Natural killer cell (primary cell): ENCODE results near the gene AP4S1. TPM values are rescaled to one million over a fixed set of nuclear protein-coding genes. Genes with fewer than 3 reads are reported as not detected.

Experiments
- ATAC-seq, 3 donors: fragments of 150-1000 bp in 2 of 3; fragments of 200-7000 bp in 1 of 3; cut with Tn5 transposase; 1 replicate in 1 of 3; 2 replicates in 2 of 3; pipeline ENCODE4 v1.10.0; 2021; ENCODE audit warnings: mild to moderate bottlenecking in 2 of 3, moderate library complexity in 2 of 3
- DNase-seq, 2 donors: peaks; one replicate each; pipeline versions ENCODE4 v3.0.0 to v3.0.0-alpha.2; 2013 to 2021; ENCODE audit warnings: mixed read lengths in 1 of 2
- H3K27ac ChIP-seq: one replicate; pipeline ENCODE4 v1.5.1; 2013; ENCODE audit warnings: mild to moderate bottlenecking, low read length
- H3K27me3 ChIP-seq: one replicate; pipeline ENCODE4 v1.6.1; 2013; ENCODE audit warnings: low read length; ENCODE audit not compliant: control insufficient read depth, insufficient read depth
- H3K36me3 ChIP-seq: one replicate; pipeline ENCODE4 v1.6.1; 2013; ENCODE audit warnings: low read length; ENCODE audit not compliant: control insufficient read depth, insufficient read depth
- H3K4me1 ChIP-seq: one replicate; pipeline ENCODE4 v1.6.1; 2013; ENCODE audit warnings: low read length; ENCODE audit not compliant: control insufficient read depth, insufficient read depth
- H3K4me3 ChIP-seq: one replicate; pipeline ENCODE4 v1.5.1; 2013; ENCODE audit warnings: low read length
- H3K9me3 ChIP-seq: one replicate; pipeline ENCODE4 v1.6.1; 2013; ENCODE audit warnings: low read length; ENCODE audit not compliant: control insufficient read depth, insufficient read depth
- H3K27ac Mint-ChIP-seq, 2 donors: one replicate each; pipeline ENCODE4 v1.8.0; 2022; ENCODE audit warnings: mild to moderate bottlenecking in 2 of 2, mixed read lengths in 2 of 2, moderate library complexity in 1 of 2
- H3K27me3 Mint-ChIP-seq, 2 donors: one replicate each; pipeline ENCODE4 v1.8.0; 2022; ENCODE audit warnings: low read depth in 2 of 2, mixed read lengths in 2 of 2
- H3K36me3 Mint-ChIP-seq: one replicate; pipeline ENCODE4 v1.8.0; 2022; ENCODE audit warnings: mixed read lengths
- H3K4me1 Mint-ChIP-seq, 2 donors: one replicate each; pipeline ENCODE4 v1.8.0; 2022; ENCODE audit warnings: mixed read lengths in 2 of 2
- H3K4me3 Mint-ChIP-seq: one replicate; pipeline ENCODE4 v1.8.0; 2022; ENCODE audit warnings: mild to moderate bottlenecking, moderate library complexity, mixed read lengths
- H3K9me3 Mint-ChIP-seq, 2 donors: one replicate each; pipeline ENCODE4 v1.8.0; 2022; ENCODE audit warnings: mixed read lengths in 2 of 2
- WGBS: methylation state at CpG from one replicate; pipeline ENCODE4 v1.1.7; 2013; ENCODE audit warnings: missing lambda C conversion rate; ENCODE audit not compliant: insufficient coverage; 5-methylcytosine and 5-hydroxymethylcytosine counted together
- intact Hi-C: fragments of 100-400 bp; cut with micrococcal nuclease; formaldehyde crosslinking; loops from one replicate; pipeline ENCODE4 v1.14.2; 2022
- total RNA-seq, 4 donors: library from RNA; stranded (reverse); fragments of 120-200 nt in 1 of 4; gene quantifications; one replicate each; pipeline versions ENCODE4 v1.2.3 to v1.2.4, GENCODE V29; 2013 to 2022
- TF ChIP-seq, protein P1 (sequence below): fragments of 200-600 bp; IDR thresholded peaks from one replicate; pipeline ENCODE4 v1.8.0; 2022; ENCODE audit warnings: antibody characterized with exemption

Gene AP4S1
- total RNA-seq, 3 donors from 2014 or later (not counting 1 experiment from before 2014, with no cell fraction given), result 10.6 to 12.7 (median 12.4) TPM

DNA sequence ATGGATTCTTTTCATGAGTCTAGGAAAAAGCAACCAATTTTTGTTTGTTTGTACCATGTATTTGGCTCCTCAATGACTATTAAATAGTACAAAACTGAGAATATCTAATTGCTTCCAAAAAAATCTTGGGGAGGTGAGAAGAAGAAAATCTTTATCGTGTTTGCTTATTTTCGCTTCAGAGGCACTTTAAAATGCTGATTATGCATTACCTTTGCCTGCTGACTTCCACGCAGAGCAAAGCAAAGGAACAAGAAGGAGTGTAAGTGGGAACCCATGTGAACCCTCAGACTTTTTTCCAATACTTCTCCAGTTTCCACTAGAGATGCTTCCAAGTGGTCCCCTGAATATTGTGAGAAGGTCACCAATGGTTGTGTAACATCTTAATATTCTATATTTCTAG lies 43.9 kb downstream of the AP4S1 start:
- TF ChIP-seq, protein P1, sequence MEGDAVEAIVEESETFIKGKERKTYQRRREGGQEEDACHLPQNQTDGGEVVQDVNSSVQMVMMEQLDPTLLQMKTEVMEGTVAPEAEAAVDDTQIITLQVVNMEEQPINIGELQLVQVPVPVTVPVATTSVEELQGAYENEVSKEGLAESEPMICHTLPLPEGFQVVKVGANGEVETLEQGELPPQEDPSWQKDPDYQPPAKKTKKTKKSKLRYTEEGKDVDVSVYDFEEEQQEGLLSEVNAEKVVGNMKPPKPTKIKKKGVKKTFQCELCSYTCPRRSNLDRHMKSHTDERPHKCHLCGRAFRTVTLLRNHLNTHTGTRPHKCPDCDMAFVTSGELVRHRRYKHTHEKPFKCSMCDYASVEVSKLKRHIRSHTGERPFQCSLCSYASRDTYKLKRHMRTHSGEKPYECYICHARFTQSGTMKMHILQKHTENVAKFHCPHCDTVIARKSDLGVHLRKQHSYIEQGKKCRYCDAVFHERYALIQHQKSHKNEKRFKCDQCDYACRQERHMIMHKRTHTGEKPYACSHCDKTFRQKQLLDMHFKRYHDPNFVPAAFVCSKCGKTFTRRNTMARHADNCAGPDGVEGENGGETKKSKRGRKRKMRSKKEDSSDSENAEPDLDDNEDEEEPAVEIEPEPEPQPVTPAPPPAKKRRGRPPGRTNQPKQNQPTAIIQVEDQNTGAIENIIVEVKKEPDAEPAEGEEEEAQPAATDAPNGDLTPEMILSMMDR, result no peak

DNA sequence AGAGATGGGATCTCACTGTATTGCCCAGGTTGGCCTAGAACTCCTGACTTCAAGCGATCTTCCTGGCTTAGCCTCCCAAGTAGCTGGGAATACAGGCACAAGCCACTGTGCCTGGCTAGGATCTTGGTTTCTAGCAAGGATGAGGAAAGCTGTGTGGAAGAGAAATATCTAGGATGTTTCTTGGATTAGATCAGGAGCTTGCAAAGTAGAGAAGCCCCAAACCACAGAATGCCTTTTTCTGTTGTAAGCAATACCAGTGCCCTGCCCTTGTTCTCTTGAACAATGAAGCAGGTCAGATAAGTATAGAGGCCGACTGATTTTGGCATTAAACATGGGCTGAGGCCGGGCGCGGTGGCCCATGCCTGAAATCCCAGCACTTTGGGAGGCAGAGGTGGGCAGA lies 45.0 kb downstream of the AP4S1 start:
- peaks cover 0 to 3% of the 10 kb centered on the region in 2 donors for H3K9me3 Mint-ChIP-seq
- no peaks in the 10 kb centered on the region for H3K4me1 Mint-ChIP-seq
- Histone ChIP-seq H3K27me3 (no peaks in the 10 kb centered on the region), H3K9me3 (no peaks in the 10 kb centered on the region), H3K4me1 (no peaks in the 10 kb centered on the region), H3K27ac (no peak overlapping the region), H3K4me3 (no peak overlapping the region), H3K36me3 (peaks cover 4% of the 10 kb centered on the region)
- H3K27ac Mint-ChIP-seq, result no peak overlapping the region
- no peak overlapping the region for H3K4me3 Mint-ChIP-seq
- TF ChIP-seq, protein P1, result no peak
- WGBS, result 94% methylated on average over 4 of the region's 5 CpGs
- intact Hi-C loops, result no loop called here
- DNase-seq (no peak), ATAC-seq (no peak)
- no peaks in the 10 kb centered on the region for H3K27me3 Mint-ChIP-seq
- peaks cover 13% of the 10 kb centered on the region for H3K36me3 Mint-ChIP-seq

More for the DNA sequence above, 43.9 kb downstream of the AP4S1 start:
- Histone ChIP-seq H3K27ac (no peak overlapping the region), H3K4me3 (no peak overlapping the region), H3K4me1 (no peaks in the 10 kb centered on the region), H3K9me3 (no peaks in the 10 kb centered on the region), H3K36me3 (peaks cover 4% of the 10 kb centered on the region), H3K27me3 (no peaks in the 10 kb centered on the region)
- H3K36me3 Mint-ChIP-seq, result peaks cover 9% of the 10 kb centered on the region
- H3K9me3 Mint-ChIP-seq, result no peaks in the 10 kb centered on the region
- no peak overlapping the region for H3K4me3 Mint-ChIP-seq
- DNase-seq, result no peak
- intact Hi-C loops, result no loop called here
- 86% methylated on average over 3 of the region's 3 CpGs for WGBS
- H3K4me1 Mint-ChIP-seq, result no peaks in the 10 kb centered on the region
- no peak overlapping the region for H3K27ac Mint-ChIP-seq
- no peaks in the 10 kb centered on the region for H3K27me3 Mint-ChIP-seq
- no peak for ATAC-seq

DNA sequence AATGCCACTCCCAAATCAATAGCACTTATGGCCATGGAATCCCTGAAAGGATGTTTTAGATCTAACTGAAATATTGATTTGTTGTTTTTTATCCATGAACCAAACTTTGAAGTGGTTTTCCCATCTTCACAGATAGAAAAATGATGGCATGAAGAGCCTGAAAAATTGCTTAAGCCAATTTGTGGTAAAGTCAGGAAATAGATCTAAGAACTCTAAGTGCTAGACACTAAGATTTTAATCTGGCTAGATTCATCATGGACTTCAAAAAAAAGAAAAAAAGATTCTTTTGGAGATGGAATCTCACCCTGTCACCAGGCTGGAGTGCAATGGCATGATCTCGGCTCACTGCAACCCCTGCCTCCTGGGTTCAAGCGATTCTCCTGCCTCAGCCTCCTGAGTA lies 45.7 kb downstream of the AP4S1 start:
- Mint-ChIP-seq H3K4me3 (no peak overlapping the region), H3K27ac (no peak overlapping the region), H3K4me1 (no peaks in the 10 kb centered on the region), H3K27me3 (no peaks in the 10 kb centered on the region), H3K9me3 (peaks cover 0 to 3% of the 10 kb centered on the region in 2 donors), H3K36me3 (peaks cover 13% of the 10 kb centered on the region)
- 89% methylated on average over 2 of the region's 2 CpGs for WGBS
- intact Hi-C loops, result no loop called here
- ATAC-seq, result no peak
- TF ChIP-seq, protein P1, result no peak
- Histone ChIP-seq H3K4me3 (no peak overlapping the region), H3K9me3 (no peaks in the 10 kb centered on the region), H3K4me1 (no peaks in the 10 kb centered on the region), H3K27me3 (no peaks in the 10 kb centered on the region), H3K27ac (no peak overlapping the region), H3K36me3 (peaks cover 4% of the 10 kb centered on the region)
- DNase-seq, result no peak

DNA sequence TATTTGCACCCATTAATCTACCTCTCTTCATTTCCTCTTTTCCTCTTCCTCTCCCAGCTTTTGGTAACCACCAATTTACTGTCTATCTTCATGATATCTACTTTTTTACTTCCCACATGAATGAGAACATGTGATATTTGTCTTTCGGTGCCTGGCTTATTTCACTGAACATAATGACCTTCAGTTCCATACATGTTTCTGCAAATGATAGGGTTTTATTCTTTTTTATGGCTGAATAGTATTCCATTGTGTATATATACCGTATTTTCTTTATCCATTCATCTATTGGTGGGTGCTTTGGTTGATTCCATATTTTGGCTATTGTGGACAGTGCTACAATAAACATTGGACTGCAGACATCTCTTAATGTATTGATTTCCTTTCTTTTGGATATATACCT lies 49.7 kb downstream of the AP4S1 start:
- DNase-seq (no peak), ATAC-seq (no peak)
- H3K27me3 Mint-ChIP-seq, result no peaks in the 10 kb centered on the region
- H3K4me3 ChIP-seq, result no peak overlapping the region
- H3K9me3 Mint-ChIP-seq, result peaks cover 0 to 3% of the 10 kb centered on the region in 2 donors
- H3K36me3 Mint-ChIP-seq, result peaks cover 7% of the 10 kb centered on the region
- no peaks in the 10 kb centered on the region for H3K4me1 Mint-ChIP-seq
- intact Hi-C loops, result no loop called here
- no peak overlapping the region for H3K27ac Mint-ChIP-seq
- H3K36me3 ChIP-seq, result peaks cover 2% of the 10 kb centered on the region
- no peak overlapping the region for H3K27ac ChIP-seq
- WGBS, result no CpG with 5 or more reads among the region's 2 CpGs
- TF ChIP-seq, protein P1, result no peak
- H3K4me1 ChIP-seq, result no peaks in the 10 kb centered on the region
- no peaks in the 10 kb centered on the region for H3K9me3 ChIP-seq
- H3K4me3 Mint-ChIP-seq, result no peak overlapping the region
- no peaks in the 10 kb centered on the region for H3K27me3 ChIP-seq
